HL-60/S4 treated with retinoic acid at 250 ng/mL for 4 days and 3 days (cell line): ENCODE data around the gene CRACDL.
"Not testable (repeated sequence)": the region's sequence is repeated elsewhere in the genome, so short reads cannot be mapped to it uniquely, and the experiment has no call there.

Experiments
- in situ Hi-C: fragments of 300-500 bp; cut with MboI; formaldehyde crosslinking; loops from 2 replicates; pipeline ENCODE4 v1.7.0; 2022; ENCODE audit warnings: low sequenced_read_pairs

Gene CRACDL

GRCh38 chr2:98759827-98760625 is 176.0 kb downstream of the CRACDL start:
- in situ Hi-C loops: no loop called here

GRCh38 chr2:98759338-98759737 is 176.7 kb downstream of the CRACDL start:
- in situ Hi-C loops: no loop called here

DNA sequence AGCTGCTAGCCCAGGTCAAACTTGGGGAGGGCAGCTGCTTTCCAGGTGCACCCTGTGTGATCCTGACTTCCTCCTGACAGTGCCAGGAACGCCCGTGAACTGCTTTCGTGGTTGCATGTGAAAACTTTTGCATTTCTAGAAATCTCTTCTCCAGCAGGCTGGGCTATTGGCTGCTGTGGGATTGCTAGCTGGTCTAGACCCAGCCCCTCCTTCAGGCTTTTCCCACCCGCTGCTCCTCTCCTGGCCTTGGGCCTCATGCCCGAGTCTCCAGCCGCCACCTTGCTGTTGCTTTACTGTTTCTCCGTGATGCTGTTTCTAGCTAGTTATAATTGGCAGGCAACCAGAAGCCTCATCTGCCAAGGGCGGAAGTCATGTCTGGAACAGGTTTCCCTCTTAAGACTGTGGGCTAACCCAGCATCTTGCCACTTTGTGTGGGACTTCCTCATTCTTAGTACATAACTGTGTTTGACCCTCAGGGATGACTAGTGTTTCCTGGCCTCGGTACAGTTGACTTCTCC is 178.1 kb downstream of the CRACDL start:
- in situ Hi-C loops: no loop called here

DNA sequence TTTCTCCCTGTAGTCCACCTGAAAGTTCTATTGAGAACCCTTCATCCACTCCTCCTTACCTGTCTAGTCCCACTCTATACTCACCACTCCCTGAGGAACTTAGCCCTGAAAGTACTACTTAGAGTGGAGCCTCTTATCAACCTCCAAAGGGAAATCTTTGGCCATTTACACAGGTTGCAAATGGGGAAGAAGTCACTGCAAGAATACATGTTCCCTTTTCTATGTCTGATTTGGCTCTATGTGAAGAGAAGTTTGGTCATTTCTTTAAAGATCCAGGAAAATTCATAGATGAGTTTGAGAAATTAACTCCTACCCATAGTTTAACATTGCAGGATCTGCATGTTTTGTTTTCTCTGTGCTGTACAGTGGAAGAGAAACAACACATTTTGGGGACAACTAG is 182.2 kb downstream of the CRACDL start:
- in situ Hi-C loops: no loop called here

GRCh38 chr2:98752711-98753110 is 183.3 kb downstream of the CRACDL start:
- in situ Hi-C loops: not testable (repeated sequence)

GRCh38 chr2:98751748-98752147 is 184.3 kb downstream of the CRACDL start:
- in situ Hi-C loops: no loop called here

DNA sequence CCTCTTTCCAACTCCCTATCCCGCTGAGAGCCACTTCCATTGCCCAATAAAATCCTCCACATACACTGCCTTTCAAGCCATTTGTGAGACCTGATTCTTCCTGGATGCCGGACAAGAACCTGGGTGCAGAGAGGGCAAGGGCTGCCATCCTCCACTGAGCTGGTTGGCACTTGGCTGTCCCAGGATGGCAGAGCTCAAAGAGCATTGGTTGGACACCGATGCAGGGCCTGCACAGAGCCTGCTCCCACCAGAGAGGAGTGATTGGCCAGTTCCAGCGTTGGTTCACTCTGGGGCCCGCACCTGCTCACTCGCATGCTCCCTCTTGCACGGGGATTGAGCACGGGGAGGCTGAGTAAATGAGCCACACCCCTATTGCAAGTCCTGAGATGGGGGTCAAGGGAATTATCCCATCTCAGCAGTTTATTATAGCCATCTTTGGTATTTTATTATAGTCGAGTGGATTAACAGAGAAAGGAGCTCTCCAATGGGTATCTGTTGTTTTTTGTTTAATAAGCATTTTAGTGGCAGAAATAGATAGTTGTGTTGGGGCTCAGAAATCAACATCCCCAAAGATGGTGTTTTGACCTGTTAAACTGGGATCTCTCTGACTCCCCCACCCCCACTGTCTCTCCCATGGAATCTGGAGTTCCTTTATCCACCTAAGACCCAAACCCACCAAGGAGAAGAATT is 185.3 kb downstream of the CRACDL start:
- in situ Hi-C loops: no loop called here

DNA sequence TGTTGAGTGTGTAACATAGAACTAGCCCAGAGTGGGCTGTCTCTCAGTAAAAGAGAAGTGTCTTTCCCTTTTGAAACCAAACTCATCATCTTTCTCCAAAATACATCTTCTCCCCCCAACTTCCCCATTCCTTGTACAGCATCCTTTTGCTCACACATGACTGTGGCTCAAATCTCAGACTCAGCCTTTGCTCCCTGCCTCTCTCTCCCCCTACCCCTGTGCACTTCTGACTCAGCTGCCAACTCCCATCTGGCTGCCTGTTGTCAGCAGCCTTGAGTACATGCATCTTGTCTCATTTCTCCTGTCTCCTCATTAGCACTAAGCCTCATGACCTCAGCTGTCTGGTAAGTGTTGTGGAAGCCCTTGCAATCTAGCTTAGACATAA is 187.0 kb downstream of the CRACDL start:
- in situ Hi-C loops: no loop called here

- in situ Hi-C loops: no loop called here
Observed at GRCh38 chr2:98748292-98749065, 187.5 kb downstream of the CRACDL start.

- in situ Hi-C loops: no loop called here
Observed at GRCh38 chr2:98747888-98748287, 188.1 kb downstream of the CRACDL start.

- in situ Hi-C loops: no loop called here
Observed at GRCh38 chr2:98746426-98746825, 189.6 kb downstream of the CRACDL start.

- in situ Hi-C loops: no loop called here
Observed at GRCh38 chr2:98744595-98744994, 191.4 kb downstream of the CRACDL start.
